Measurements from ENCODE around the gene SELENOI.

The SELENOI gene

DNA sequence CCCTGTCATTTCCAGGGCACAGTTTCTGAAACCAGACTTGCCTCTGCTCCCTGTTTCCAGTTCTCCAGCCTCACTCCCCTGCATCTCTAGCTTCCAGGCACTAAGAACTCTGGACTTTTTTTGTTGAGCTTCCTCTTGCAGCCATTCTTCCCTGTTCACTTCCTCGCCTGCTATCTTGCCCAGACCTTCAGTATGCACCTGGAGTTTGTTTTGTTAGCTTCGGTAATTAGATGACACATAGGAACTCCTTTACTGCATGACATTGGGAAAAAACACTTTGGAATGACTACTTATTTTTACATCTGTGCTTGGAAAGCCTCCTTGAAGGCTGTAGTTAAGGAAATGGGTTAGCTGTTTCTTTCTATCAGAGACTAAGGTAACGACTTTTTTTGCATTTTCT, 96.8 kb downstream of the SELENOI start:
- DNase-seq (ENCODE audit: low spot score): no peak
- TF ChIP-seq CTCF (IDR thresholded peaks at IDR 0.05; ENCODE audit: extremely low read depth, missing control alignments): no peak

DNA sequence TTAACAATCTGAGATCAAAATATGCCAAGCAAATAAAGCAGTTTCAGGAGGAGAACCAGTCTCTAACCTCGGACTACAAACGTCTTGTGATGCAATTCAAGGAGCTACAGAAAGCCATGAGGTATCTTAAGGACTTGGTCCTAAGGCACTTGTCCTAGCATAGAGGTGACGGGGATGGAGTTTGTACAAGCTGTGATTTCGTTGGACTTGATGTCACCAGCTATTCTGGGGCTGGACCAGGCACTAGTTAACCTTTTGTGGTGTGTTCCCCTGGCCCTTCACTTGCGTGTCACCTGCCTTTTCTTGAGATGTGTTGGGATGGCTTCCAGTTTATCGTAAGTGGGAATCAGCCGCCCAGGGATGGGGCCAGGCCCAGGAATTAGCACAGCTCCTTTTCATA, 98.3 kb downstream of the SELENOI start:
- no peak for DNase-seq (ENCODE audit: low spot score)
- no peak for TF ChIP-seq CTCF (IDR thresholded peaks at IDR 0.05; ENCODE audit: extremely low read depth, missing control alignments)

All from GM20000 (cell line).